ENCODE results near the gene MAP3K14. TPM values are rescaled to one million over a fixed set of nuclear protein-coding genes. Genes with fewer than 3 reads are reported as not detected.
"Not testable (repeated sequence)": the region's sequence is repeated elsewhere in the genome, so short reads cannot be mapped to it uniquely, and the experiment has no call there.

MAP3K14 gene
- total RNA-seq, 1 experiment from 2014 or later = 23.5 TPM

DNA sequence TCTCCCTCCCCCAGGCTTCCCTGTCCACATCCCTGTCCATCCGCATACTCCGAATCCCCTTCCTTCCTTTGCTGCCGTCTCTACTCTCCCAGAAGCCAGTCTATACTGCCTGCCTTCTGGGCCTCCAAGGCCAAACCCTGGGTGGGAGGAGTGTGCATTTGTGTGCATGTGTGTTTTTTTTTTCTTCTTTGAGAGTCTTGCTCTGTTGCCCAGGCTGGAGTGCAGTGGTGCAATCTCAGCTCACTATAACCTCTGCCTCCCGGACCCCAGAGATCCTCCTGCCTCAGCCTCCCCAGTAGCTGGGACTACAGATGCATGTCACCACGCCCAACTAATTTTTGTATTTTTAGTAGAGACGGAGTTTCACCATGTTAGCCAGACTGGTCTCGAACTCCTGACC, 63.6 kb downstream of the MAP3K14 start:
- in situ Hi-C loops (cut with HindIII; ENCODE audit: low pct_unique_long_range_greater_than_20kb, low sequenced_read_pairs); DNase-seq (ENCODE audit: low read depth): not testable (repeated sequence)

DNA sequence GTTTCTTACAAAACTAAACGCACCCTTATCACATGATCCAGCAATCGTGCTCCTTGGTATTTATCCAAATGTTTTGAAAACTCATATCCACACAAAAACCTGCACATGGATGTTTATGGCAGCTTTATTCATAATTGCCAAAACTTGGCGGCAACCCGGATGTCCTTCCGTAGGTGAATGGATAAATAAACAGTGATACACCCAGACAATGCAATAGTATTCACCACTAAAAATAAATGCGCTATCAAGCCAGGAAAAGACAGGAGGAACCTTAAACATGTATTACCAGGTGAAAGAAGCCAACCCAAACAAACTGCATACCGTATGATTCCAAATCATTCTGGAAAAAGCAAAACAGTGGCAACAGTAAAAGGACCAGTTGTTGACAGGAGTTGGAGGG, 64.9 kb downstream of the MAP3K14 start:
- in situ Hi-C loops (cut with HindIII; ENCODE audit: low pct_unique_long_range_greater_than_20kb, low sequenced_read_pairs) = no loop called here
- no peak for DNase-seq (ENCODE audit: low read depth)

DNA sequence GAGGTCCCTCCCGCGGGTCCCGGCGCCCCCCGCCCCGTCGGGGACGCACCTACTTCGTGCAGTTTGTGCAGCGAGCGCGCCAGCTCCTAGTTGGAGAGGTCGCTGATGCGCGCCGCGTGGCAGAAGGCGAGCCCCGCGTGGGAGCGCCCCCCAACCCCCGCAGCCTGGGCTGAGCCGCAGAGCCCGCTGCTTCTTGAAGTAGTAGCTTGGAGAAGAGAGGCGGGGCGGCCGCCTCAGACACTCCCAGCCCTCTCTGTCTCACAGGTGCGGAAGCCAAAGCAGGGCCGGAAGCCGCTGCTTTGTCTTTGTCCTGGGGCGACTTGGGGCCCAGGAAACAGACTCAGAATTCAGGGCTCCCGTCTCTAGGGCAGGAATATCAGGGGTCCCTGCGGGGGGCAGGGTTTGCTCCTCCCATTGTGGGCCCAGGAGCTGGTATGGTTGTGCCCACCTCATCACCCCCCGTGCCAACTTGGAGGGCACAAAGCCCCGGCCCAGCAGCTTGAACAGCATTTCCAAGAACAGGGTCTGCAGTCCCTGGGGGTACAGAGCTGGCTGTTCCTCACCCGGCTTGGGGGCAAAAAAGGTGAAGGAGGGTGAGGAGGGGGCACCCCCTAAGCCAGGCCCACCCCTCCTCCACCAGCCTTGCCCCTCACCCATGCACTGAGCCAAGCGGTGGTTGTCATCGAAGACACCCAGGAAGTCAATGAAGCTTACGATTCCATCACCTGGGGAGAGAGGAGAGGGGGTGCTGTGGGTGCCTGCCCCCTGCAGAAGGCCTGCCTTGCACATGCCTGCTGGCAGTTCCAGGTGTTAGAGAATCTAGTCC, 68.5 kb downstream of the MAP3K14 start:
- in situ Hi-C loops (cut with HindIII; ENCODE audit: low pct_unique_long_range_greater_than_20kb, low sequenced_read_pairs) = no loop called here
- no peak for DNase-seq (ENCODE audit: low read depth)

DNA sequence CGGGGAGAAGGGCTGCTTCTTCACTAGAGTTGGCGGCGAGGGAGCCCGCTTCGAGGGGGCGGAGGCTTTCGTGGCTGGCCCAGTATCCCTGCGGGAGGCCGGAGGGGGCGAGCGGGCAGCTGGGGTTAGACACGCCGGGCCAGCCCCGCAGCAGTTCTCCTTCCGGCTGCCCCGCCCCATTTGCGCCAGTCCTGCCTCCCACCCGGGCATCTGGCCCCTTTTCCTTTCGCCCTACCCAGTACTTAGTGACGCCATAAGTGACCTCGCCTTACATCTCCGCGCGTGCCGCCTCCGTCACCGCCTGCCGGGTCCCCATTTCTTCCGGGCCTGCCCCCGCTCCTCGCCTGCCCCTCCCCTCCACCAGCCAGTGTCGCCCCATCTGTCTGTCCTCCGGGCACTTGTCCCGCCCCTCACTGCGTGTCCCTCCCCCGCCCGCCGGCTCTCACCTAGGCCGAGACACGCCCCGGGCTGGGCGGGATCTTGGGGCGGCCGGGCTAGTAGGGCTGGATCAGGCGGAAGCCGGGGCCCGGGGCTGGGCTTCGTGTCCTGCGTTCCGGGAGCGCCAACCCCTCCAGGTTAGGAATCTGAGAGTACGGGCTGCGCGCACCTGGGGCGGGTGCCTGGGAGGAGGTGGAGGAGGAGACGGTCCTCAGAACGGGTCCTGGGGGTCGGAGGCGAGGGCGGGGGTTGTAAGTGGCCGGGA, 69.2 kb downstream of the MAP3K14 start:
- in situ Hi-C loops (cut with HindIII; ENCODE audit: low pct_unique_long_range_greater_than_20kb, low sequenced_read_pairs) = no loop called here
- DNase-seq (ENCODE audit: low read depth) = peak; percentile 94

DNA sequence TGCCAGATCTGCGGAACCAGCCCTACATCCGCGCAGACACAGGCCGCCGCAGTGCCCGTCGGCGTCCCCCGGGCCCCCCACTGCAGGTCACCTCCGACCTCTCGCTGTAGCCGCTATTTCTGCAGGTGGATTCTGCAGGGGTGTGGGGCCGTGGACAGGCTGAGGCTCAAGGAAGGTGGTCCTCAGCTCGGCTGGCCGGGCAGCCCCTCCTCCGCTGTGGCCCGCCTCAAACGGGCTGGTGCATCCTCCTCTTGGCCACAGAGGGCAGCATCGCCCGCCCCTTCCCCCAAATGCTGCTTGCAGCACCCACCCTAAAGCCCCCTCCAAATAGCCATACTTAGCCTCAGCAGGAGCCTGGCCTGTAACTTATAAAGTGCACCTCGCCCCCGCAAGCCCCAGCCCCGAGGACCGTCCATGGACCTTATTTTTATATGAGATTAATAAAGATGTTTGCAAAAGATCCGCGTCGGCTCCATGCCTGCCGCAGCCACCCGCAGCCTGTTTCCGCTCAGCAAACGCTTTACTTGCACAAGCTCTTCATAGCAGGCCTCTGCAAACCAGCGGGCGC, 69.9 kb downstream of the MAP3K14 start:
- DNase-seq (ENCODE audit: low read depth) = no peak
- in situ Hi-C loops (cut with HindIII; ENCODE audit: low pct_unique_long_range_greater_than_20kb, low sequenced_read_pairs) = no loop called here

DNA sequence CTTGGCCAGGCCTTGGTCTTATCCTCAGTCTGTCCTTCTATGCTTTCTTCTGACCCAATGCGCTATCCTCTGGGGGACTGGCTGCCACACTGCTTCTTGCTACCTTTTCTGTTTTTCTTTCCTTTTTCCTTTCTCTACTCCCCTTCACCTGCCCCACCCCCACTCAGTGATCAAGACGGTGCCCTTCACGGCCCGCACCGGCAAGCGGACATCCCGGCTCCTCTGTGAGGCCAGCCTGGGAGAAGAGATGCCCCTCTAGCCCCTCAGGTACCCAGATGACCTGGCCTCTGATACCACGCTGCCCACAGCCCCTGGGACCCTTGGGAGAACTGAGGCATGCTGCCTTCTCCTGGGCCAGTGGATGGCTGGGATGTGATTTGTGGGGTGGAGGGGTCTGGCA, 70.5 kb downstream of the MAP3K14 start:
- in situ Hi-C loops (cut with HindIII; ENCODE audit: low pct_unique_long_range_greater_than_20kb, low sequenced_read_pairs) = no loop called here
- no peak for DNase-seq (ENCODE audit: low read depth)

DNA sequence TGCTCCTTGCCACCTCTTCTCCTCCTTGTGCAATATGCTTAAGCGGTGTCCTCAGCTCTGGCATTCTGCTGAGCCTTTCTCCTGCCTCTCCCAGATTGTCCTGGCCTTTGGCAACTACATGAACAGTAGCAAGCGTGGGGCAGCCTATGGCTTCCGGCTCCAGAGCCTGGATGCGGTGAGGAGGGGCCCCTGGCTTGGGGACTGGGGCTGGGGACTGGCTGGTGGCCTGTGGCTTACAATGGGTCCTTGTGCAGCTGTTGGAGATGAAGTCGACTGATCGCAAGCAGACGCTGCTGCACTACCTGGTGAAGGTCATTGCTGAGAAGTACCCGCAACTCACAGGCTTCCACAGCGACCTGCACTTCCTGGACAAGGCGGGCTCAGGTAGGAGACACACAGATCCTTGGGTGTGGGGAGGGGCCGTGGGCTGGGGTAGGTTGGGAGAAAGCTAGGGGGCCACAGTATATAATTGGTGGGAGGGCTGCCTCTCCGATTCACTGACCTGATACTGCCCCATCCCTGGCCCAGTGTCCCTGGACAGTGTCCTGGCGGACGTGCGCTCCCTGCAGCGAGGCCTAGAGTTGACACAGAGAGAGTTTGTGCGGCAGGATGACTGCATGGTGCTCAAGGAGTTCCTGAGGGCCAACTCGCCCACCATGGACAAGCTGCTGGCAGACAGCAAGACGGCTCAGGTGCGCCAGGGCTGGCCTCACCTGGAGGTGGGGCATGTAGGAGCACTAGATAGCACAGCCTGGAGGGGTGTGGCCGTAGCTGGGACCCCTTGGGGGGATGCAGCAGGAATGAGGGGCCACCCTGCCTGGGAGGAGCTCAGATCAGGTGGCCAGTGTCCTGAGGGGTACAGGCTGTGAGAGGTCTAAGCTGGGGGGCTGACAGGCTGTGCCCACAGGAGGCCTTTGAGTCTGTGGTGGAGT, 71.8 kb downstream of the MAP3K14 start:
- in situ Hi-C loops (cut with HindIII; ENCODE audit: low pct_unique_long_range_greater_than_20kb, low sequenced_read_pairs) = no loop called here
- no peak for DNase-seq (ENCODE audit: low read depth)

DNA sequence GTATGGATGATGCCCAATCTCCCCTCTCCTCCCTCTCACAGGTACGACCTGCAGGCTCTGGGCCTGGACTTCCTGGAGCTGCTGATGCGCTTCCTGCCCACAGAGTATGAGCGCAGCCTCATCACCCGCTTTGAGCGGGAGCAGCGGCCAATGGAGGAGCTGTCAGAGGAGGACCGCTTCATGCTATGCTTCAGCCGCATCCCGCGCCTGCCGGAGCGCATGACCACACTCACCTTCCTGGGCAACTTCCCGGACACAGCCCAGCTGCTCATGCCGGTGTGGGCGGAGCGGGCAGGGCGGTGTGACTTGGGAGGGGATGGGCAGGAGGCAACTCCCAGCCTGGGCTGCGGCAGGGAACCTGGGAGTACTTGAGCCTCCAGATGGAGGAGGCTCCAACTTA, 73.1 kb downstream of the MAP3K14 start:
- in situ Hi-C loops (cut with HindIII; ENCODE audit: low pct_unique_long_range_greater_than_20kb, low sequenced_read_pairs) = no loop called here
- no peak for DNase-seq (ENCODE audit: low read depth)

DNA sequence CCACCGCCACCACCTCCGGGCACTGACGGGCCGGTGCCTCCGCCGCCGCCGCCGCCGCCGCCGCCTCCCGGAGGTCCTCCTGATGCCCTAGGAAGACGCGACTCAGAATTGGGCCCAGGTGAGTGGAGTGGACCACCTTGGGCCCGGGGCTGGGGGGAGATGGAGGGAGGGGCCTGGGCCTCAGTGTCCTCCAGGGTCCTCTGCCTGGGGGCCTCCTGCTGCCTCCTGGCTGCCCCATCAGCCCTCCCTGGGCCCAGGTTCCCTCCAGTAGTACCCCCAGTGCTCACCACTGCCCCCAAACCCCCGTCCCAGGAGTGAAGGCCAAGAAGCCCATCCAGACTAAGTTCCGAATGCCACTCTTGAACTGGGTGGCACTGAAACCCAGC, 74.8 kb downstream of the MAP3K14 start:
- no peak for DNase-seq (ENCODE audit: low read depth)
- in situ Hi-C loops (cut with HindIII; ENCODE audit: low pct_unique_long_range_greater_than_20kb, low sequenced_read_pairs) = no loop called here

DNA sequence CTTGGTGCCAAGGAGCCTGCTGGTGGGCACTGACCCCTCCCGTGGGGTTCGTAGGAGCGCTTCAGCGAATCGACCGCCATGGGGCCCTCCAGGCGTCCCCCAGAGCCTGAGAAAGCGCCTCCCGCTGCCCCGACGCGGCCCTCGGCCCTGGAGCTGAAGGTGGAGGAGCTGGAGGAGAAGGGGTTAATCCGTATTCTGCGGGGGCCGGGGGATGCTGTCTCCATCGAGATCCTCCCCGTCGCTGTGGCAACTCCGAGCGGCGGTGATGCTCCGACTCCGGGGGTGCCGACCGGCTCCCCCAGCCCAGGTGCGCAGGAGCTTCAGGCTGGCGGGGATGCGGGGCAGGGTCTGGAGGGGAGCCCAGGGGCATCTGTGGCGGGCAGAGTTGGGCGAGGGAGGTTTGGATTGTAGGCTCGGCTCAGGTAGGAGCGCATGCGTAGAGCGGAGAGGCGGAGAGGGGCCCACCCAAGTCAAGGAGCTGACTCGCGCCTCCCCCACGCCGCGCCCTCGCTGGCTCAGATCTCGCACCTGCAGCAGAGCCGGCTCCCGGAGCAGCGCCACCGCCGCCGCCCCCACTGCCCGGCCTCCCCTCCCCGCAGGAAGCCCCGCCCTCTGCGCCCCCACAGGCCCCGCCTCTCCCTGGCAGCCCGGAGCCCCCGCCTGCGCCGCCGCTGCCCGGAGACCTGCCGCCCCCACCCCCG, 75.3 kb downstream of the MAP3K14 start:
- DNase-seq (ENCODE audit: low read depth) = no peak
- in situ Hi-C loops (cut with HindIII; ENCODE audit: low pct_unique_long_range_greater_than_20kb, low sequenced_read_pairs) = no loop called here

DNA sequence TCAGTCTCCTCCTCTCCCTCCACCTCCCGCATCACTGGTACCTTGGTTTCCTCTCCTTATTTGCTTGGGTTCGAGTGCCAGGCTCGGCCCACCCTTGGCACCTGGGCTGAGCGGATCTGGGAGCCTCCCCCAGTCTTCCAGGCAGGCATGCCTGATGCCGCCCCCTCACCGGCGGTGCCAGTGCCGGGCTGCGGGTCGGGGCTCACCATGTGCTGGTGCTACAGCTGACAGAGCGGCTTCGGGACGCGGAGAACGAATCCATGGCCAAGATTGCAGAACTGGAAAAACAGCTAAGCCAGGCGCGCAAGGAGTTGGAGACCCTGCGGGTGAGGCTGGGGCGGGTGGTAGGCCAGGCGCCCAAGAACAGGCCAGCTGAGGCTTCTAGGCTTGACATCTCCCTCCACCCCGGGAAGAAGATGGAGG, 75.9 kb downstream of the MAP3K14 start:
- no peak for DNase-seq (ENCODE audit: low read depth)
- in situ Hi-C loops (cut with HindIII; ENCODE audit: low pct_unique_long_range_greater_than_20kb, low sequenced_read_pairs) = no loop called here

DNA sequence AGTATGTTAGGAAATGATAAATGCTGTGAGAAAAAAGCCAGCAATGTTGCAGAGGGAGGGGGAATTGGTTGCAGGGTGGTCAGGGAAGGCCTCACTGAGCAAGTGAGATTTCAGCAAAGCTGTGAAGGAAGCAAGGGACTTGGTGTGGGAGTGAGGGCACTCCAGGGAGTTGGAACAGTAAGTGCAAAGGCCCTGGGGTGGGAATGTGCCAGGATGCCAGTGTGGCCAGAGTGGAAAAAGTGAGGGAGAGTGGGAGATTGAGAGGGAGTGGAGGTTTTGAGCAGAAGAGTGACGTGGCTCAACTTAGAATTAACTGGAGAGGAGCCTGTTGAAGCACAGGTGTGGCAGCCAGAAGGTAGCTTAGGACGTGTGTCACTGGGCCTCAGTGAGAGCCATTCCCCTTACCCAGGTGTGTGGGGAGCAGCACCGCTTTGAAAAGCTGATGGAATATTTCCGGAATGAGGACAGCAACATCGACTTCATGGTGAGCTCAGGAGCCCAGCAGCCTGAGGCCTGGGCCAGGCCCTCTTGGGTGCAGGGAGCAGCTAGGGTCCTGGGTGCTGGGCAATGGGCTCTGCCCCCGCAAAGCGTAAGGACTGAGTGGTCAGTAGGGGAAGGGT, 78.6 kb downstream of the MAP3K14 start:
- no peak for DNase-seq (ENCODE audit: low read depth)
- in situ Hi-C loops (cut with HindIII; ENCODE audit: low pct_unique_long_range_greater_than_20kb, low sequenced_read_pairs) = no loop called here

DNA sequence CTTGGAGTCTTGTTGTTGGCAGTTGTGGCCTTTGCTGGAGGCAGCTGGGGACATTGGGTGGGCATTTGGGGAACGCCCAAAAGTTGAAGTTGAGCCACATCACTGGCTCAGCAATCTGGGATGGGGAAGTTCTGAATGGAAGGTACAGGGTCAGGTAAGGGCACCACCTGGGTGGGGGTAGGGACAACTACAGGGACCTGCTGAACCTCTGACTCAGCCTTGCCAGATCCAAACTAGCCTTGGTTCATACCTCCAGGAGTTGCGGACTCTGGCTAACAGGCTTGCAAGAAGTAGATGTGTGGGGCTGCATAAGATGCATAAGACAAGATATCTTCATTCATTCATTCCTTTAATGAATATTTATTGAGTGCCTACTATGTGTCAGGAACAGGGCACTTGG, 79.1 kb downstream of the MAP3K14 start:
- in situ Hi-C loops (cut with HindIII; ENCODE audit: low pct_unique_long_range_greater_than_20kb, low sequenced_read_pairs) = no loop called here
- DNase-seq (ENCODE audit: low read depth) = no peak

DNA sequence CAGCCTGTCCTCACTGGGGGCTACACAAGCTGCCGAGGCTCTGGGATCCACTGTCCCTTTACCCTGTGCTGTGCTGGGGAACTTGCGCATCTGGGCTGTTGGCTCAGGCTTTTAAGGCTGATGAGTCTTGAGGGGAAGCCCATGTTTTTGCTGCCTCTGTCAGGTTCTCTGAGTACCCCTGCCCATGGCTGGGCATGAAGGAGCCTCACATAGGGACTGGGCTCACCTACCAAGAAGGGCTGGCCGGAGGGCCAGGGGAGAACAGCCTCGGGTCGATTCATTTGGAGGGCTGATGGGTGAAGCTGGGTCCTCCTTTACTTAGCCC, 80.6 kb downstream of the MAP3K14 start:
- in situ Hi-C loops (cut with HindIII; ENCODE audit: low pct_unique_long_range_greater_than_20kb, low sequenced_read_pairs) = no loop called here

DNA sequence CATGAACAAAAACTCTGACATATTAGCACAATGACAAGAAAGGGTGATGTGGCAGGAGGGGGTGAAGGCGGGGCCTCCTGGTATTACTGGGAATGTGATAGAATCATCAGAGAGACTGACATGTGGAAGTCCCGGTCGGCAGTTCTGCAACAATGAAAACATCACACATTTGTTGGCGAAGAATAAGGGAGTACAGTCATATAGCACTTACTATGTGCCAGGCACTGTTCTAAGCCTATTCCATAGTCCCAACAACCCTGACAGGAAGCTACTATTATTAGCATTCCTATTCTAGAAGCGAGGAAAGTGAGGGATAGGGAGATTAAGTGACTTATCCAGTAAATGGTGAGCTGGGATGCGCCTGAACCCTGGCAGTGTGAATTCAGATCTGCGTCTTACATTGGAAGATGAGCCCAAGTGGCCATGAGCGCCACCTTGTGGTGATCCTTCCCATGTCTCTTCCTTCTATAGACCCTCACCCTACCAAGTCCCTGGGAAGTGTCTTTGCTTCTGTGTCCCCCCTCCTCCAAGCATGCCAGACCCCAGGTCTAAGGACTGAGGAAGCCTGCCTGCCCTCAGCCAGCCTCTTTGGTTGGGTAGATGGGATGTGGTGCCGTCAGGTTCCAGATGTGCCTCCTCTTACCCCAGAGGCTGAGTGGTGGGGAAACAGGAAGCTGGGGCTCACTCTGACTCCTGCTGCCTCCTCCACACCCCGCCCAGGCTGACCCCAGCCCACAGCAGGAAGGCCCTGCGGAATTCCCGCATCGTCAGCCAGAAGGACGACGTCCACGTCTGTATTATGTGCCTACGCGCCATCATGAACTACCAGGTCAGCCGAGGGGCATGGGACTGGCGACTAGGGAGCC, 81.2 kb downstream of the MAP3K14 start:
- peak; percentile 43 for DNase-seq (ENCODE audit: low read depth)
- in situ Hi-C loops (cut with HindIII; ENCODE audit: low pct_unique_long_range_greater_than_20kb, low sequenced_read_pairs) = no loop called here

More for the DNA sequence above, 80.6 kb downstream of the MAP3K14 start:
- DNase-seq (ENCODE audit: low read depth) = no peak

DNA sequence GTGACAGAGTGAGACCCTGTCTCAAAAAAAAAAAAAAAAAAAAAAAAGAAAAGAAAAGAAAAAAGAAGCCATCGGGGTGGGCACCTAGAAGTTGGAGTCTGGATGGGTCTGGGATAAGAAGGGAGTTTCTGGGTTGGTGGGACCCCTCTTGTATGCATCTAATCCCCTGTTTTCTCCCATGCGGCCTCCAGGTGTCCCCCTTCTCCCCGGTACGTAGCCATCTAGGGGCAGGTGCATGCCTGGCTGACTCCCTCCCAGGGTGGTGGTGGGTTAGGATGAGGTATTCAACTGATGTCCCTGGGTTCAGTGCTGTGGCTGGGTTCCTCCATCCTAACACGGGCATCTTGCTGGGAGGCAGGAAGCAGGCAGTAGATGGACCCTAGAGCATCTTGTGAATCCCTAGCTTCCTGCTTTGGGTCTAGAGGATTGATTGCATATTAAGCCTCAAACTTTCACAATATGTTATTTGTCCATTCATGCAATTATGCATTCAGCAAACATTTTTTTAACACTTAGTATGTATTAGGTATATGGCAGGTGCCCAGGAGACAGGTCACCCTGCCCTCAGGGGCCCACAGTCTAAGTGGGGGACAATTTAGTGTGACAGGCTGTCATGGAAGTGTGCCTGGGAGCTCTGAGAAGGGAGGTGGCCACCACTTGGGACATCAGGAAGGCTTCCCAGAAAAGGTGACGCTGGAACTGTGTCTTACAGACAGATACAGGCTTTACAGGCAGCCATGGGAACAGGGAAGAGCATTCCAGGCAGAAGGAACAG, 82.0 kb downstream of the MAP3K14 start:
- in situ Hi-C loops (cut with HindIII; ENCODE audit: low pct_unique_long_range_greater_than_20kb, low sequenced_read_pairs) = no loop called here
- DNase-seq (ENCODE audit: low read depth) = no peak

Data from Caki2 (cell line).